ENCODE measurements around the gene NOTCH2. TPM values are rescaled to one million over a fixed set of nuclear protein-coding genes. Genes with fewer than 3 reads are reported as not detected.
"Not testable (repeated sequence)": the region's sequence is repeated elsewhere in the genome, so short reads cannot be mapped to it uniquely, and the experiment has no call there.

The NOTCH2 gene
- total RNA-seq (2021; fragmentation: NEBNext Ultra II Directional; extraction: Animal tissue kit (Norgen Biotek cat#: 25700)): 100 to 1,000 TPM; 122 to 147 (median 134) TPM
- long read RNA-seq, partial matches to known transcripts: 4 of 34 reads
- long read RNA-seq, other reads (novel, unspliced or antisense): 30 of 34 reads

- peak within 1 kb of the TSS; percentile 69 for H3K4me3 Mint-ChIP-seq
- H3K9me3 Mint-ChIP-seq; H3K4me1 Mint-ChIP-seq (ENCODE audit: low read depth); H3K27ac Mint-ChIP-seq; H3K27me3 Mint-ChIP-seq (ENCODE audit: insufficient read depth); H3K36me3 Mint-ChIP-seq (ENCODE audit: low read depth): not testable (repeated sequence)
- peak; percentile 81 for DNase-seq
These were observed at the start of gene NOTCH2 for GRCh38 chr1:120069067-120069919. Gene NOTCH2, minus strand, starts transcription at chr1:120069662. Its CDS starts 256 bp downstream, at chr1:120069406.

- H3K27me3 Mint-ChIP-seq (ENCODE audit: insufficient read depth); H3K36me3 Mint-ChIP-seq (ENCODE audit: low read depth); DNase-seq; H3K9me3 Mint-ChIP-seq; H3K4me3 Mint-ChIP-seq: not testable (repeated sequence)
- H3K4me1 Mint-ChIP-seq (ENCODE audit: low read depth): peaks cover 28% of the 10 kb centered on the region
- H3K27ac Mint-ChIP-seq: peak overlapping the region; percentile 22; the same call in 1 of the 2 replicates
These were observed 48.1 kb upstream of the NOTCH2 start for GRCh38 chr1:120117371-120118177.

- not testable (repeated sequence) for H3K27me3 Mint-ChIP-seq (ENCODE audit: insufficient read depth); DNase-seq; H3K27ac Mint-ChIP-seq; H3K36me3 Mint-ChIP-seq (ENCODE audit: low read depth); H3K9me3 Mint-ChIP-seq; H3K4me3 Mint-ChIP-seq
- H3K4me1 Mint-ChIP-seq (ENCODE audit: low read depth): peaks cover 34% of the 10 kb centered on the region
These were observed 46.6 kb upstream of the NOTCH2 start for GRCh38 chr1:120116094-120116493.

GRCh38 chr1:120113134-120113533, 43.7 kb upstream of the NOTCH2 start:
- peaks cover 29% of the 10 kb centered on the region for H3K4me1 Mint-ChIP-seq (ENCODE audit: low read depth)
- H3K27ac Mint-ChIP-seq; H3K4me3 Mint-ChIP-seq; H3K9me3 Mint-ChIP-seq; H3K36me3 Mint-ChIP-seq (ENCODE audit: low read depth); DNase-seq; H3K27me3 Mint-ChIP-seq (ENCODE audit: insufficient read depth): not testable (repeated sequence)

- Mint-ChIP-seq H3K4me1 (ENCODE audit: low read depth) (peaks cover 21% of the 10 kb centered on the region), H3K27ac (0 out of 2 replicates have a peak overlapping the region, but pooled peaks have one; percentile 24)
- not testable (repeated sequence) for H3K9me3 Mint-ChIP-seq; DNase-seq; H3K27me3 Mint-ChIP-seq (ENCODE audit: insufficient read depth); H3K36me3 Mint-ChIP-seq (ENCODE audit: low read depth); H3K4me3 Mint-ChIP-seq
These were observed 42.8 kb upstream of the NOTCH2 start for GRCh38 chr1:120112212-120112611.

GRCh38 chr1:120111771-120112170, 42.3 kb upstream of the NOTCH2 start:
- not testable (repeated sequence) for H3K36me3 Mint-ChIP-seq (ENCODE audit: low read depth); DNase-seq; H3K4me3 Mint-ChIP-seq; H3K27me3 Mint-ChIP-seq (ENCODE audit: insufficient read depth); H3K27ac Mint-ChIP-seq; H3K9me3 Mint-ChIP-seq
- peaks cover 21% of the 10 kb centered on the region for H3K4me1 Mint-ChIP-seq (ENCODE audit: low read depth)

- not testable (repeated sequence) for H3K27me3 Mint-ChIP-seq (ENCODE audit: insufficient read depth); H3K27ac Mint-ChIP-seq; DNase-seq; H3K4me3 Mint-ChIP-seq; H3K36me3 Mint-ChIP-seq (ENCODE audit: low read depth); H3K9me3 Mint-ChIP-seq
- peaks cover 17% of the 10 kb centered on the region for H3K4me1 Mint-ChIP-seq (ENCODE audit: low read depth)
These were observed 41.5 kb upstream of the NOTCH2 start for GRCh38 chr1:120111008-120111407.

- not testable (repeated sequence) for H3K36me3 Mint-ChIP-seq (ENCODE audit: low read depth); H3K27ac Mint-ChIP-seq; H3K4me3 Mint-ChIP-seq; H3K9me3 Mint-ChIP-seq; H3K27me3 Mint-ChIP-seq (ENCODE audit: insufficient read depth); DNase-seq
- H3K4me1 Mint-ChIP-seq (ENCODE audit: low read depth): peaks cover 11% of the 10 kb centered on the region
These were observed 40.2 kb upstream of the NOTCH2 start for GRCh38 chr1:120109656-120110055.

GRCh38 chr1:120109180-120109579, 39.7 kb upstream of the NOTCH2 start:
- not testable (repeated sequence) for H3K36me3 Mint-ChIP-seq (ENCODE audit: low read depth); H3K27ac Mint-ChIP-seq; H3K27me3 Mint-ChIP-seq (ENCODE audit: insufficient read depth); H3K9me3 Mint-ChIP-seq; DNase-seq; H3K4me3 Mint-ChIP-seq
- H3K4me1 Mint-ChIP-seq (ENCODE audit: low read depth): peaks cover 11% of the 10 kb centered on the region

- not testable (repeated sequence) for H3K27ac Mint-ChIP-seq; DNase-seq; H3K4me3 Mint-ChIP-seq; H3K4me1 Mint-ChIP-seq (ENCODE audit: low read depth); H3K9me3 Mint-ChIP-seq; H3K27me3 Mint-ChIP-seq (ENCODE audit: insufficient read depth); H3K36me3 Mint-ChIP-seq (ENCODE audit: low read depth)
These were observed 35.8 kb upstream of the NOTCH2 start for GRCh38 chr1:120105288-120105687.

GRCh38 chr1:120103768-120104167, 34.3 kb upstream of the NOTCH2 start:
- not testable (repeated sequence) for H3K36me3 Mint-ChIP-seq (ENCODE audit: low read depth)

GRCh38 chr1:120101593-120101992, 32.1 kb upstream of the NOTCH2 start:
- H3K4me3 Mint-ChIP-seq; H3K36me3 Mint-ChIP-seq (ENCODE audit: low read depth); H3K4me1 Mint-ChIP-seq (ENCODE audit: low read depth); H3K9me3 Mint-ChIP-seq; H3K27me3 Mint-ChIP-seq (ENCODE audit: insufficient read depth); DNase-seq; H3K27ac Mint-ChIP-seq: not testable (repeated sequence)

More at GRCh38 chr1:120103768-120104167, 34.3 kb upstream of the NOTCH2 start:
- not testable (repeated sequence) for H3K27me3 Mint-ChIP-seq (ENCODE audit: insufficient read depth); DNase-seq; H3K4me3 Mint-ChIP-seq; H3K27ac Mint-ChIP-seq; H3K9me3 Mint-ChIP-seq; H3K4me1 Mint-ChIP-seq (ENCODE audit: low read depth)

GRCh38 chr1:120100590-120100989, 31.1 kb upstream of the NOTCH2 start:
- H3K9me3 Mint-ChIP-seq; H3K27ac Mint-ChIP-seq; H3K4me1 Mint-ChIP-seq (ENCODE audit: low read depth); H3K4me3 Mint-ChIP-seq; DNase-seq; H3K27me3 Mint-ChIP-seq (ENCODE audit: insufficient read depth); H3K36me3 Mint-ChIP-seq (ENCODE audit: low read depth): not testable (repeated sequence)

Data from HFFc6 (cell line).